ENCODE results near the gene DKK3.

DNA sequence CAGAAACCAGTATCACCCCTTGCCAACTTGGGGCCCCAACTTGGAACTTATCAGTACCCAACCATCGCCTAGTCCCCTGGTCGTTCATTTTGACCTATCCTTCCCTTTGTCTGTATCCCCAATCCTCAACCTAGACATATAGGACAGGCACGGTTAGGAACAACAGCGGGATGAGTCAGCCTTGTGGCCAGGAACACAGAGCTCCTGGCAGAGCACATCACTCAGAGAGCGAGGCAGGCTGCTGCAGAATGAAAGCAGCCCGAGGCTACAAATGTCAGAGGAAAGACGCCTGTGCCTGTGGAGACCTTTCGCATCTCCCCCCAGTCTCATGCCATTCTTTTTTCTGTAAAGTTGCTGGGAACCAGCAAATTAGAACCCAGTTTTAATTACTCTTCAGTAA, 14.6 kb downstream of the DKK3 start:
- TF ChIP-seq EZH2 (IDR thresholded peaks at IDR 0.05) (no peak), POLR2AphosphoS5 (IDR thresholded peaks at IDR 0.05; ENCODE audit: borderline replicate concordance, low read depth, low read length) (no peak)

All from SK-N-MC (cell line).